A673 (cell line): Measurements from ENCODE around the gene PPP1R7. TPM values are rescaled to one million over a fixed set of nuclear protein-coding genes. Genes with fewer than 3 reads are reported as not detected.

Experiments
- BruUV-seq: library from RNA; stranded (reverse); fragments of 400-500 nt; replicated peaks from 2 replicates; lab custom pipeline; 2021; lab: Mats Ljungman, UMichigan
- CTCF ChIA-PET: fragments of 300-600 bp; sonication (Branson Sonifier 250); formaldehyde crosslinking; loops from one replicate; lab custom pipeline; 2022; ENCODE audit warnings: antibody characterized with exemption; lab: Charles Lee
- POLR2A ChIA-PET: fragments of 300-600 bp; sonication (Branson Sonifier 250); formaldehyde crosslinking; loops from one replicate; lab custom pipeline; 2022; ENCODE audit warnings: antibody characterized with exemption; ENCODE audit not compliant: low non-redundant PET; lab: Charles Lee
- DNase-seq: peaks from one replicate; pipeline ENCODE4 v3.0.0-alpha.2; 2015; ENCODE audit warnings: low spot score
- H3K27ac ChIP-seq: fragments of 200-600 bp; sonication (generic); 2 replicates; pipeline ENCODE4 v1.5.1; 2016; ENCODE audit warnings: mixed run types, low read depth, mild to moderate bottlenecking, mixed read lengths, antibody characterized with exemption, low read length; ENCODE audit not compliant: poor library complexity, severe bottlenecking
- H3K27me3 ChIP-seq: fragments of 200-600 bp; sonication (generic); replicated peaks from 2 replicates; pipeline ENCODE4 v1.6.1; 2017; ENCODE audit warnings: mixed run types, low read depth, mild to moderate bottlenecking, mixed read lengths, antibody characterized with exemption, low read length; ENCODE audit not compliant: insufficient read depth, poor library complexity
- H3K36me3 ChIP-seq: fragments of 200-600 bp; sonication (generic); 2 replicates; pipeline ENCODE4 v1.6.1; 2016; ENCODE audit warnings: mixed run types, mild to moderate bottlenecking, mixed read lengths, antibody characterized with exemption, low read length; ENCODE audit not compliant: insufficient read depth, poor library complexity, severe bottlenecking
- H3K4me1 ChIP-seq: fragments of 200-600 bp; sonication (generic); 2 replicates; pipeline ENCODE4 v1.6.1; 2017; ENCODE audit warnings: mixed run types, mild to moderate bottlenecking, mixed read lengths, antibody characterized with exemption, low read length; ENCODE audit not compliant: insufficient read depth, poor library complexity, severe bottlenecking
- H3K4me3 ChIP-seq: fragments of 200-600 bp; sonication (generic); 2 replicates; pipeline ENCODE4 v1.5.1; 2016; ENCODE audit warnings: low read depth, mixed run types, mild to moderate bottlenecking, mixed read lengths, low read length; ENCODE audit not compliant: poor library complexity, severe bottlenecking
- H3K9me3 ChIP-seq: fragments of 200-600 bp; sonication (generic); 2 replicates; pipeline ENCODE4 v1.6.1; 2016; ENCODE audit warnings: mixed run types, low read depth, mild to moderate bottlenecking, mixed read lengths, antibody characterized with exemption, low read length; ENCODE audit not compliant: poor library complexity, severe bottlenecking
- EZH2 ChIP-seq: fragments of 200-600 bp; sonication (generic); IDR thresholded peaks from 2 replicates; pipeline ENCODE4 v1.6.1; 2017; ENCODE audit warnings: borderline replicate concordance, low read depth, mild to moderate bottlenecking, mixed read lengths, antibody characterized with exemption, low read length; ENCODE audit not compliant: poor library complexity, severe bottlenecking
- intact Hi-C: fragments of 100-400 bp; cut with micrococcal nuclease; formaldehyde crosslinking; loops from one replicate; pipeline ENCODE4 v1.10.0; 2022; ENCODE audit not compliant: unreplicated experiment
- total RNA-seq: library from RNA; stranded (reverse); gene quantifications from 2 replicates; pipeline ENCODE4 v1.2.3, GENCODE V29; 2021
- TF ChIP-seq, protein P1 (sequence below): fragments of 300-800, 200-600 bp; sonication (generic); conservative IDR thresholded peaks from 2 replicates; pipeline ENCODE4 v1.5.1; 2017; ENCODE audit warnings: low read depth, mild to moderate bottlenecking, antibody characterized with exemption, low read length, moderate library complexity, mixed read lengths

PPP1R7 gene
- total RNA-seq, 1 experiment from 2014 or later = 70.7 TPM

DNA sequence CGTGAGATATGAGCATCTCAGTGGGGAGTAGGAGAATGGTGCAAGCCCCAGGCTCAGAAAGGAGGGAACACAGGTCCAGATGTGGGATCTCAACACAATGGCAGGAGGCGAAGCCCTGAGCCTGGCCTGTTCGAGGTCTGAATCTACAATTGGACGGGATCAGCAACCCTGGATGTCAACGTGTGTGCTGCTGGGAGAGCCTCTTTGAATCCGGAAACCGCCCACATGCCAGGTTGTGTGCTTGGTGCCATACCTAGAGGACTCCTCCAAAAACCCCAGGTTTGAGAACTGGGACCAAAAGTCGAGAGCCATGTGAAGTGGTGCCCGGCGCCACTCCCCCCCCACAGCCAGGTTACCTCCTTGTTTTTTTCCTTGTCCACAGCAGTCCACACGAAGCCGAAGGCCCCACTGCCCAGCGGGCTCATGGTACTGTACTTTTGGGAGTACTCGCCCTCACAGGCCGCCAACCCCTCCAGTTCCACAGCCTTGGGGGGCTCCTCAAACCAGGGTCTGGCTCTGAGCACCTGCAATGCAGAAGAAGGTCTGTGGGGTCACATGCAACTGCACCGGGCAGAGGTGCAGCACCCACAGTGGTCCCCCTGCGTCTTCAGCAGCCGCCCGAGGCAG is 27.8 kb upstream of the PPP1R7 start:
- ChIA-PET CTCF (no interaction called here), POLR2A (no interaction called here)
- H3K36me3 ChIP-seq = peaks cover 11% of the 10 kb centered on the region

DNA sequence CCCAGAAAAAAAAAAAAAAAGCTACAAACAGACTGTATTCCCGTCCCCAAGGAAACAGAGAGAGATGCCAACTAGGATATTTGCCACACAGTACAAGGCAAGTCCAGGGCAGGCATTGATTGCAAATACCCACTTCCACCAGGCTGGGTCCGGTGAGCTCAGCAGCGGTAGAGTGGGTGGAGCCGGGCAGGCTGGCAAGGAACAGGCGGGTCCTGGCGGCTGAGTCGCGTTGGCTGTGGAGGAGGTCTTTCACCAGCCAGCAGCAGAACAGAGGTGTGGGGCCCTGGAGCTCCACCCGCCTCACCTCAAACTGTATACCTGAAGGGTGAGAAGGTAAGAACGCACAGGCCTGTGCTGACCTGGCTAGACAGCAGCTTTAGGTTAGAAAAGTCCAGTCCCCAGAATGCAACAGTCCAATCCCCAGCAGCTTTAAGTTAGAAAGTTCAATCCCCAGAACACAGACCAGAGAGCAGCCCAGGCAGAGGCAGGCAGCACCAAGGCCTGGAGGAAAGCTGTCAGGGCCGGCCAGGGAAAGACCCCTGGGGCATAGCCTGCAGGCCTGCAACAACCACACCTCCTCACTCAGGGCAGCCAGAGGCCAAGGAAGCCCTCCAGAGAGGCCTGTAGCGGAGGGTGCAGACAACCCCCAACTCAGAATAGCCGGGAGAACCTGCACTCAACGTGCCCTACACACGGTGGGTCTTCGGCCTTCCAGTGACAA is 26.3 kb upstream of the PPP1R7 start:
- Histone ChIP-seq H3K4me1 (no peaks in the 10 kb centered on the region), H3K27ac (no peak overlapping the region), H3K27me3 (no peaks in the 10 kb centered on the region), H3K4me3 (no peak overlapping the region), H3K36me3 (peaks cover 11% of the 10 kb centered on the region), H3K9me3 (no peaks in the 10 kb centered on the region)
- BruUV-seq = no TSS peak
- intact Hi-C loops = no loop called here
- TF ChIP-seq, protein P1, sequence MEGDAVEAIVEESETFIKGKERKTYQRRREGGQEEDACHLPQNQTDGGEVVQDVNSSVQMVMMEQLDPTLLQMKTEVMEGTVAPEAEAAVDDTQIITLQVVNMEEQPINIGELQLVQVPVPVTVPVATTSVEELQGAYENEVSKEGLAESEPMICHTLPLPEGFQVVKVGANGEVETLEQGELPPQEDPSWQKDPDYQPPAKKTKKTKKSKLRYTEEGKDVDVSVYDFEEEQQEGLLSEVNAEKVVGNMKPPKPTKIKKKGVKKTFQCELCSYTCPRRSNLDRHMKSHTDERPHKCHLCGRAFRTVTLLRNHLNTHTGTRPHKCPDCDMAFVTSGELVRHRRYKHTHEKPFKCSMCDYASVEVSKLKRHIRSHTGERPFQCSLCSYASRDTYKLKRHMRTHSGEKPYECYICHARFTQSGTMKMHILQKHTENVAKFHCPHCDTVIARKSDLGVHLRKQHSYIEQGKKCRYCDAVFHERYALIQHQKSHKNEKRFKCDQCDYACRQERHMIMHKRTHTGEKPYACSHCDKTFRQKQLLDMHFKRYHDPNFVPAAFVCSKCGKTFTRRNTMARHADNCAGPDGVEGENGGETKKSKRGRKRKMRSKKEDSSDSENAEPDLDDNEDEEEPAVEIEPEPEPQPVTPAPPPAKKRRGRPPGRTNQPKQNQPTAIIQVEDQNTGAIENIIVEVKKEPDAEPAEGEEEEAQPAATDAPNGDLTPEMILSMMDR = no peak
- no peak for TF ChIP-seq EZH2
- DNase-seq = no peak
- ChIA-PET POLR2A (no interaction called here), CTCF (no interaction called here)

More for the DNA sequence above, 27.8 kb upstream of the PPP1R7 start:
- TF ChIP-seq, protein P1 = no peak
- no peak for TF ChIP-seq EZH2
- no TSS peak for BruUV-seq
- intact Hi-C loops = no loop called here
- Histone ChIP-seq H3K27me3 (no peaks in the 10 kb centered on the region), H3K9me3 (no peaks in the 10 kb centered on the region), H3K4me1 (no peaks in the 10 kb centered on the region), H3K4me3 (no peak overlapping the region), H3K27ac (no peak overlapping the region)
- DNase-seq = no peak

DNA sequence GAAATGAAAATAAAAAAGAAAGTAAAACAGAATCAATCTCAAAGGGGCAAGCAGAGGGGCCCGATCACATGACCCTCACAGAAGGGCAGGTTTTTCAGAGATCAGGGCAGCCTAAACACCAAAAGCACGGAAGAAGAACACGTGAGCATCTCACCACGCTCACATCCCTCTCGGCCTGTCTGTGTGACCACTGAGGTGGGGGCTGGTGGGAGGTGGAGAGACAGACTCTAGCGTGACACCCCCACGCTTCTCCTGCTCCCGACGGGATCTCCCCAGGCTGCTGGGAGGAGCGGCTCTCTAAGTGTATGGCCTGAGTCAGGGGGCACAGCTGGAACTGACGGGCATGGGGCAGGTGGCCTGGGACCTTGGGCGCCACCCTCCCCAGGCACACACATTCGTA is 24.6 kb upstream of the PPP1R7 start:
- Histone ChIP-seq H3K27me3 (no peaks in the 10 kb centered on the region), H3K4me1 (no peaks in the 10 kb centered on the region), H3K36me3 (peaks cover 11% of the 10 kb centered on the region), H3K4me3 (no peak overlapping the region), H3K9me3 (no peaks in the 10 kb centered on the region), H3K27ac (no peak overlapping the region)
- POLR2A ChIA-PET = no interaction called here
- CTCF ChIA-PET = no interaction called here
- no peak for DNase-seq
- BruUV-seq = no TSS peak
- intact Hi-C loops = no loop called here
- TF ChIP-seq, protein P1 = no peak
- no peak for TF ChIP-seq EZH2
